Measurements from ENCODE around the gene PTPRS.
A peak's percentile ranks its signal among the peaks of the same experiment; 100 is the strongest.

Gene PTPRS

DNA sequence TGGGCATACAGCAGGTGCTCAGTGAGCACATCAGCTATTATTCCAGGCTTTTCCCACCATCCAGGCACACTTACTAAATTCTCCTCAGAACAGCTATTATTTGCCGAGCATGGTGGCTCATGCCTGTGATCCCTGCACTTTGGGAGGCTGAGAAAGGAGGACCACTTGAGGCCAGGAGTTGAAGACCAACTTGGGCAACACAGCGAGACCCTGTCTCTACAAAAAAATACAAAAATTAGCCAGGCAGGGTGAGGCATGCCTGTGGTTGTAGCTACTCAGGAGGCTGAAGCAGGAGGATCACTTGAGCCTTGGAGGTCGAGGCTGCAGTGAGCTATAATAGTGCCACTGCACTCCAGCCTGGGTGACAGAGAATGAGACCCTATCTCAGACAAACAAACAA, 35.4 kb downstream of the PTPRS start:
- no peak for DNase-seq

GRCh38 chr19:5304486-5304885, 36.1 kb downstream of the PTPRS start:
- no peak for DNase-seq

GRCh38 chr19:5303208-5303607, 37.4 kb downstream of the PTPRS start:
- no peak for DNase-seq

DNA sequence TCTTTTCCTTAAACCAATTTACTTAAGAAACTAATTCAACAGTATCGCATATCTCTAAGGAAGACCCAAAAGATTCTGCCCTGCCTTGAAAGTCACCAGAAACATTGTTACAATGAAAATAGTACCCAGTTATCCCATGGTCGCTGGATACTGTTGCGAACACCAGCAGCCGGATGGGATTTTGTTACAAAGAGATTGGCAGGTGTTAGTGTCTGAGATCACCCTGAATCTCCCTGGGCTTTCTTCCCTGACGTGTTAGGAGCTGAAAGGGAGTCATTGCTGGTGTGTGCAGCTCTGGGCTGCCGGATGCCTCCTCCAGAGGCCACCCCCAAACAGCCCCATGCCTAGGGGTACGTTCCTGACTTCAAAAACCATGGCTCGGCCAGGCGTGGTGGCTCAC, 38.2 kb downstream of the PTPRS start:
- DNase-seq, result no peak

- no peak for DNase-seq
Measured at GRCh38 chr19:5299137-5299536, 41.5 kb downstream of the PTPRS start.

- DNase-seq, result no peak
Measured at GRCh38 chr19:5298471-5298901, 42.1 kb downstream of the PTPRS start.

GRCh38 chr19:5297272-5297669, 43.3 kb downstream of the PTPRS start:
- no peak for DNase-seq

- DNase-seq, result no peak
Measured at GRCh38 chr19:5296457-5297271, 43.9 kb downstream of the PTPRS start.

DNA sequence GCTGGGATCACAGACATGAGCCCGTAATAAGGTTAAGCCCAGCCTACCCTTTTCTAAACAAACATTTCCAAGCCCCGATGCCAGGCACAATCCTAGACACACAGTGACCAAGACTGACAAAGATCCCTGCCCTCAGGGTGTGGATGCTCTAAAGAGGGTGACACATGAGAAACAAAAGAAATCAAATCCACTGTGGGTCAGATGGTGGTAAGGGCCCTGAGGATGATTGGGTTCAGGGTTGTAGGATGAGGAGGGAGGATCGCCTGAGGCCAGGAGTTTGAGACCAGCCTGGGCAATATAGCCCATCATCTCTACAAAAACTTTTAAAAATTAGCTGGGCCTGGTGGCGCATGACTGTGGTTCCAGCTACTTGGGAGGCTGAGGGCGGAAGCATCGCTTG, 44.6 kb downstream of the PTPRS start:
- no peak for DNase-seq

DNA sequence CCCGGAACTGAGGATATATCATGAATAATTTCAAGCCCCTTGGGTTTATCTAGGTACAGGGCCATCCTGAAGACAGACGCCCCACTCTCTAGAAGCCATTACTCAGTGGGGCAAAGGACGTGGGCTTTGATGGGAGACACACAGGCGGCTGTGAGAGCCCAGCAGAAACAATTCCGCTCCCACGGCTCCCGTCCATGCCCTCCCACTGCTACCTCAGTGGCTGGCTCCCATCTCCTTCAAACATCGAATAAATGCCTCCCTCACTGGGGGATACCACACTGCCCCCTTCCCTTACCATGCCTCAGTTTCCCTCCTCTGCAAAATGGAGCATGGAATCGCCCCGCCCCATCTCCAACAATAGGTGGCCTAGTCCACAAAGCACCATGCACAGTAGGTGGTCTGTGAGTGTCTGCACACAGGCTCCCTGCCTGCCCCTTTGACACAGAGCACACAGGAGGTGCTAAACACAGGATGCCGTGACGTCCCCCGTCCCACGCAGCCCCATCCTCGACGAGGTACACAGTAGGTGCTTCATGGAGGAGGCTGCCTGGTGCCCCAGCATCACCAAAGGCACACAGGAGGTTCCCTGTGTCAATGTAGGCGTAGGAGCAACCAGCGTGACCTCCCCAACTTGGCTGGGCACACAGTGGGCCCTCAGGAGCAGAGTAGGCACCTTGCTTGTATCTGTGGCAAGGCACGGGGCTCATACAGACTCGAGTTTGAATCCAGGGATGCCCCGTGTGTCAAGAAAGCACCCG, 46.0 kb downstream of the PTPRS start:
- no peak for DNase-seq

DNA sequence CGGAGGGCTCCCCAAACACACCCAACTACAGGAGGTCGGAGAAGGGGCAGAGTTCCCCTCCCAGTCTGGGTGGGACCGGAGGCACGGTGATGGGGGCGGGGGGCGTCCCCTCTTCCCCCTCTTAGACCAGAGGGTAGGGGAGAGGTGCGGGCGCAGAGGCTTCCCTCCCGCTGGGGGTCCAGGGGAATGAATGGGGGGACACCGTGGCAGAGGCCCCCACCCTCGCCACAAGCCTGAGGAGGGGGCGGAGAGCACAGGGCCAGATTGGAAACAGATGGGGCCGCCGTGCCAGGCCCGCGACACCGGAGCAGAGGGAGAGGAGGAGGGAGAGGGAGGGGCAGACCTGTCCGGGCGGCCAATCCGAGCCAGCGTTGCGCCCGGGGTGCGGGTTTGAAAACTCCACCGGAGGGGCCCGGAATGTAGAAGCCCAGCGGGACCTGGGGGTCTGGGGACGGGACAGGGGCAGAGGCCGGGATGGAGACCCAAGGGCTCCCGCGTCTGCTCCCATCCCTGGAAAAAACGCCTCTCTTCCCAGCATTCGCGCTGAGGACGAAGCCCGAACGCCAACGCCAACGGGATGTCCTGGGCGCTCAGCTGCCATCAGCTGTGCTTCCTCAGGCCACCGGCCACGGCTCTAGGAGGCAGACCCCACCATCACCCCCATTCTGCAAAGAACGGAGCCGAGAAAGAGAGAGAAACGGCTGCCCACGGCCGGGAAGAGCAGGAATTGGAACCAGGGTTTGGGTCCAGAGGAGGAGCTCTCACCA, 46.8 kb downstream of the PTPRS start:
- DNase-seq, result peak; percentile 34

DNA sequence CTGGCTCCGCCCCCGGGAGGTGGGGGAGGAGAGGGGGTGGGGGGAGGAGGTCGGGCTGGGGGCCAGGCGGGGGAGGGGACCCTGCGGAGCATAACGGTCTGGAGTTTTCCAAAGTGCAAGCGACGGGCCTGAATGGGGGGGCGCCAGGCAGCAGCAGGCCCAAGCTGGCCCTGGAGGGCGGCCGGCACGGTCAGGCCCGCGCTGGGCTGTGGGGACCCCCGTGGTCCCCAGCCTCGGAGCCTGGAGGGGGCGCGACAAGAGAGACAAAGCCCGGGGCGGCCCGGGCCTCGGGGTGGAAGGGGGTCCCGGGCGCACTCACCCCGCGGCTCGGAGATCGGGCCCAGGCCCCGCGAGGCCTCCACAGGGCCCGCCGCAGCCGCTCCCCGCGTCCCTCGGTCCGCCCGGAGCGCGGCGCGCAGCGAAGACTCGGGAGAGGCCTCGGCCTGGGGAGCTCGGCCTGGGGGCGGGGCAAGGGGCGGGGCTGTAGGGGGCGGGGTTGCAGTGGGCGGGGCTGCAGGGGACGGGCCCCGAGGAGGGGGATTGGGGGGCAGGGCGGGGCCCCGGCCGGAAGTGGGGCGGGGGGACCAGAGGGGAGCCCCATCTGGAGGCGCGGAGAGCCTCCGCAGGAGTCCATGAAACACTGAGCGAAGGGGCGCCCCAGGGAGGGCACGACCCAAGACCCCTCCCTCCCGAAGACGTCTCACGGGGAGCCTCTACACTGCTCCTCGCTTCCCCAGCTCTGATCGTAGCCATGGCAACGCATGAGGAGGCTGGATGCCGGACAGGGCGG, 47.6 kb downstream of the PTPRS start:
- peak; percentile 75 for DNase-seq

DNA sequence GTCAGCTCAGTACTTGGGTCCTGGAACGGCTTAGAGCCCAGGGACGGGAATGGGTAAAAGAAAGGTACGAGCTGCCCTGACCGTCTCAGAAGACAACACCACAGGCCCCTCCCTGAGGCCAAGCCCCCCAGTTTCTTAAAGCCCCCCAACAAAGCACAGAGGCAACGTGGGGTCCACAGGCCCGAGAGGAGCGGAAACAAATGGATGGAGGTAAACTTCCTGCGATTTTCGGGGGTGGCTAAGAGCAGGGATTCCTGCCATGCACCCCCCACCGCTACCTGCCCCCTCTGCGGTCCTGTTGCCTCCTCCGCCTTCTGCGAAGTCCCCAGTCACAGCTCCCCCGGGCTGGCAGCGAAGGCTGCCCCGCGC, 48.2 kb downstream of the PTPRS start:
- DNase-seq, result no peak

DNA sequence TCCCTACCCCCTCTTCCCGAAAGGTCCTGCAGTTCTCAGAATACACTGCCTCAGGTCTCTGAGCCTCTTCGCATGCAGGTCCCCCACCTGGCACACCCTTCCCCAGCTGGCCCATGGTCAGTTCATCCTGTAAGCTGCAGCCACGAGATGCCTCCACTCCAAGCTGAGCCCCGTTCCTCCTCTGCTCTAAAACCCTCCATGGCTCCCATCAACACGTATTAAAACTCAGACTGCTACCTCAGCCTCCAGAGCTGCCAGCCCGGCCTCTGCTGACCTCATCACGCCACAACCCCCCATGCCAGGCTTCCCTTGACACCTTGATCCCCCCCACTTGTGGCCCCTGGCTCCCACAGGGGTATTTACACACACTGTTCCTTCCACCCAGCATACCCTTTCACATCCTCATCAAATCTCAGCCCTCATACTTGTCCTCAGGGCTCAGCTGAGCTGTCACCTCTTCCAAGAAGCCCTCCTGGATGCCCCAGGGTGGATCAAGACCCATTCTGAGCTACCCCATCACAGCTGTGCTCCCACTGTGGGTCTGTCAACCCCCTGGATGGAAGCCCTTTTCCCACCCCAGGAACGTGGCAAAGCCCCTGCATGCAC, 48.9 kb downstream of the PTPRS start:
- no peak for DNase-seq

Data from CD4-positive, alpha-beta T cell treated with Interleukin-17A for 4 hours (primary cell).